GM23338 (cell line): ENCODE measurements around the gene BTBD19. TPM values are rescaled to one million over a fixed set of nuclear protein-coding genes. Genes with fewer than 3 reads are reported as not detected.

ENCODE experiments used
- ATAC-seq: fragments of 200-7000 bp; cut with Tn5 transposase; 3 replicates; pipeline ENCODE4 v1.9.1; 2020
- DNase-seq: peaks from one replicate; pipeline ENCODE4 v3.0.0-alpha.2; 2015; ENCODE audit warnings: low spot score
- H2AFZ ChIP-seq: fragments of 200-600 bp; sonication (generic); 2 replicates; pipeline ENCODE4 v1.8.0; 2016; ENCODE audit warnings: antibody characterized with exemption, mild to moderate bottlenecking, moderate library complexity
- H3F3A ChIP-seq: fragments of 200-600 bp; sonication (generic); replicated peaks from 2 replicates; pipeline ENCODE4 v1.8.0; 2017; ENCODE audit warnings: antibody characterized with exemption, mixed run types, low read depth
- H3K27ac ChIP-seq: fragments of 200-600 bp; sonication (generic); 2 replicates; pipeline ENCODE4 v1.6.1; 2016; ENCODE audit warnings: low read depth
- H3K27me3 ChIP-seq: fragments of 200-600 bp; sonication (generic); 2 replicates; pipeline ENCODE4 v1.8.0; 2016; ENCODE audit warnings: mild to moderate bottlenecking, mixed run types, moderate library complexity; ENCODE audit not compliant: insufficient read depth
- H3K36me3 ChIP-seq: fragments of 200-600 bp; sonication (generic); 2 replicates; pipeline ENCODE4 v1.8.0; 2016; ENCODE audit warnings: mild to moderate bottlenecking; ENCODE audit not compliant: insufficient read depth
- H3K4me1 ChIP-seq: fragments of 200-600 bp; sonication (generic); 2 replicates; pipeline ENCODE4 v1.8.0; 2016; ENCODE audit warnings: mild to moderate bottlenecking, moderate library complexity; ENCODE audit not compliant: insufficient read depth
- H3K4me2 ChIP-seq: fragments of 200-600 bp; sonication (generic); 2 replicates; pipeline ENCODE4 v1.7.1; 2017; ENCODE audit warnings: mixed run types
- H3K4me3 ChIP-seq: fragments of 200-600 bp; sonication (generic); 2 replicates; pipeline ENCODE4 v1.6.1; 2016; ENCODE audit warnings: mixed run types
- H3K79me2 ChIP-seq: fragments of 200-600 bp; sonication (generic); replicated peaks from 2 replicates; pipeline ENCODE4 v1.8.0; 2017; ENCODE audit warnings: mild to moderate bottlenecking; ENCODE audit not compliant: insufficient read depth
- H3K9me2 ChIP-seq: fragments of 200-600 bp; sonication (generic); 2 replicates; pipeline ENCODE4 v1.8.0; 2017; ENCODE audit not compliant: insufficient read depth
- H4K20me1 ChIP-seq: fragments of 200-600 bp; sonication (generic); replicated peaks from 2 replicates; pipeline ENCODE4 v1.8.0; 2017; ENCODE audit warnings: mild to moderate bottlenecking; ENCODE audit not compliant: insufficient read depth
- H3K27ac Mint-ChIP-seq: 2 replicates; pipeline ENCODE4 v1.8.0; 2020; ENCODE audit warnings: inconsistent platforms, mild to moderate bottlenecking, moderate library complexity, mixed read lengths
- H3K27me3 Mint-ChIP-seq: 3 replicates; pipeline ENCODE4 v1.8.0; 2022; ENCODE audit warnings: low read depth, mild to moderate bottlenecking, moderate library complexity, mixed read lengths, inconsistent platforms; ENCODE audit not compliant: insufficient read depth, poor library complexity
- H3K36me3 Mint-ChIP-seq: 3 replicates; pipeline ENCODE4 v1.8.0; 2021; ENCODE audit warnings: low read depth, mild to moderate bottlenecking, inconsistent platforms, moderate library complexity, mixed read lengths
- H3K4me1 Mint-ChIP-seq: 3 replicates; pipeline ENCODE4 v1.8.0; 2020; ENCODE audit warnings: mild to moderate bottlenecking, inconsistent platforms, mixed read lengths
- H3K4me3 Mint-ChIP-seq: 3 replicates; pipeline ENCODE4 v1.8.0; 2021; ENCODE audit warnings: moderate library complexity, mild to moderate bottlenecking, inconsistent platforms, mixed read lengths
- H3K9me3 Mint-ChIP-seq: 3 replicates; pipeline ENCODE4 v1.8.0; 2020; ENCODE audit warnings: moderate library complexity, mild to moderate bottlenecking, inconsistent platforms, mixed read lengths
- CREB1 ChIP-seq: fragments of 250-450 bp; sonication (Bioruptor Pico); IDR thresholded peaks from 2 replicates; pipeline ENCODE4 v1.5.0; 2020; ENCODE audit warnings: low read depth, mild to moderate bottlenecking, moderate library complexity
- EZH2 ChIP-seq: fragments of 200-600 bp; sonication (generic); IDR thresholded peaks from one replicate; pipeline ENCODE4 v1.8.0; 2017; ENCODE audit warnings: antibody characterized with exemption, mild to moderate bottlenecking, low read depth; ENCODE audit not compliant: unreplicated experiment
- JUNB ChIP-seq: IDR thresholded peaks from one replicate; pipeline ENCODE4 v1.6.1; 2016; ENCODE audit warnings: antibody characterized with exemption; ENCODE audit not compliant: unreplicated experiment
- NANOG ChIP-seq: IDR thresholded peaks from 2 replicates; pipeline ENCODE4 v1.6.1; 2016; ENCODE audit warnings: antibody characterized with exemption, borderline replicate concordance
- POLR2AphosphoS5 ChIP-seq: IDR thresholded peaks from 2 replicates; pipeline ENCODE4 v1.6.1; 2016; ENCODE audit warnings: antibody characterized with exemption, low read depth
- STAT1 ChIP-seq: IDR thresholded peaks from one replicate; pipeline ENCODE4 v1.6.1; 2016; ENCODE audit warnings: antibody characterized with exemption; ENCODE audit not compliant: unreplicated experiment
- ZNF114 ChIP-seq: fragments of 250-450 bp; sonication (Bioruptor Pico); IDR thresholded peaks from 2 replicates; pipeline ENCODE4 v1.5.0; 2020; ENCODE audit warnings: mild to moderate bottlenecking, moderate library complexity
- polyA plus RNA-seq: library from polyadenylated mRNA; unstranded; fragments of >200 nt; fragmentation: Nextera tagmentation; extraction: Ambion mirVana; gene quantifications from 2 replicates; pipeline ENCODE4 v1.2.1, GENCODE V29; 2016
- total RNA-seq: library from RNA; depleted of rRNA; stranded (reverse); fragments of >200 nt; shearing (Covaris generic); gene quantifications from 2 replicates; pipeline ENCODE4 v1.2.3, GENCODE V29; 2014
- TF ChIP-seq, protein P1 (sequence below): IDR thresholded peaks from one replicate; pipeline ENCODE4 v1.6.1; 2018; ENCODE audit warnings: antibody characterized with exemption; ENCODE audit not compliant: unreplicated experiment
- TF ChIP-seq, protein P2 (sequence below): fragments of 250-450 bp; sonication (Bioruptor Pico); IDR thresholded peaks from 2 replicates; pipeline ENCODE4 v1.5.0; 2020; ENCODE audit warnings: mild to moderate bottlenecking, moderate library complexity
- TF ChIP-seq, protein P3 (sequence below), 2 experiments: fragments of 200-600 bp in 1 of 2; sonication (generic) in 1 of 2; conservative IDR thresholded peaks; 2 replicates each; pipeline versions ENCODE4 v1.5.1 to v1.6.1; 2016 to 2017; ENCODE audit warnings: antibody characterized with exemption in 2 of 2, low read depth in 2 of 2, mild to moderate bottlenecking in 2 of 2, moderate library complexity in 1 of 2

BTBD19 gene
- total and polyA plus RNA-seq, 2 experiments from 2014 or later, result 0.37 to 0.66 TPM

DNA sequence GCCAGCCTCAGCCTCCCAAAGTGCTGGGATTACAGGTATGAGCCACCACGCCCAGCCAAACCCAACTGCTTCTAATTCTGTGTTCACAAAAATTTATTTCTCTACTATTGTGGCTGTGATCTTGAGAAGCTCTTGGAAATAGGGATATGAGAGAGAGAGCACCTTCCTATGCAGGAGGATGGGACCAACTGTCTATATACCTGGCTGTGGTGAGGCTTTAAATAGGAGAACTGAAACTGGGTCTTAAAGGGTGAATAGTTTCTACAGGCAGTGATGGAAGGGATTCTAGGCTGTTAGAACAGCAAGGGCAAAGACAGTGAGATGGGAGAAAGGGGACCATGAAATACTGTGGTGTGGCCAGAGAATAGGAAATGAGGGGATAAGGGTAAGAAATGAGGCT is 43.0 kb downstream of the BTBD19 start (continued):
- TF ChIP-seq, protein P1, sequence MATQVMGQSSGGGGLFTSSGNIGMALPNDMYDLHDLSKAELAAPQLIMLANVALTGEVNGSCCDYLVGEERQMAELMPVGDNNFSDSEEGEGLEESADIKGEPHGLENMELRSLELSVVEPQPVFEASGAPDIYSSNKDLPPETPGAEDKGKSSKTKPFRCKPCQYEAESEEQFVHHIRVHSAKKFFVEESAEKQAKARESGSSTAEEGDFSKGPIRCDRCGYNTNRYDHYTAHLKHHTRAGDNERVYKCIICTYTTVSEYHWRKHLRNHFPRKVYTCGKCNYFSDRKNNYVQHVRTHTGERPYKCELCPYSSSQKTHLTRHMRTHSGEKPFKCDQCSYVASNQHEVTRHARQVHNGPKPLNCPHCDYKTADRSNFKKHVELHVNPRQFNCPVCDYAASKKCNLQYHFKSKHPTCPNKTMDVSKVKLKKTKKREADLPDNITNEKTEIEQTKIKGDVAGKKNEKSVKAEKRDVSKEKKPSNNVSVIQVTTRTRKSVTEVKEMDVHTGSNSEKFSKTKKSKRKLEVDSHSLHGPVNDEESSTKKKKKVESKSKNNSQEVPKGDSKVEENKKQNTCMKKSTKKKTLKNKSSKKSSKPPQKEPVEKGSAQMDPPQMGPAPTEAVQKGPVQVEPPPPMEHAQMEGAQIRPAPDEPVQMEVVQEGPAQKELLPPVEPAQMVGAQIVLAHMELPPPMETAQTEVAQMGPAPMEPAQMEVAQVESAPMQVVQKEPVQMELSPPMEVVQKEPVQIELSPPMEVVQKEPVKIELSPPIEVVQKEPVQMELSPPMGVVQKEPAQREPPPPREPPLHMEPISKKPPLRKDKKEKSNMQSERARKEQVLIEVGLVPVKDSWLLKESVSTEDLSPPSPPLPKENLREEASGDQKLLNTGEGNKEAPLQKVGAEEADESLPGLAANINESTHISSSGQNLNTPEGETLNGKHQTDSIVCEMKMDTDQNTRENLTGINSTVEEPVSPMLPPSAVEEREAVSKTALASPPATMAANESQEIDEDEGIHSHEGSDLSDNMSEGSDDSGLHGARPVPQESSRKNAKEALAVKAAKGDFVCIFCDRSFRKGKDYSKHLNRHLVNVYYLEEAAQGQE, result no peak
- TF ChIP-seq CREB1 (CRISPR knock-in tag), result no peak

DNA sequence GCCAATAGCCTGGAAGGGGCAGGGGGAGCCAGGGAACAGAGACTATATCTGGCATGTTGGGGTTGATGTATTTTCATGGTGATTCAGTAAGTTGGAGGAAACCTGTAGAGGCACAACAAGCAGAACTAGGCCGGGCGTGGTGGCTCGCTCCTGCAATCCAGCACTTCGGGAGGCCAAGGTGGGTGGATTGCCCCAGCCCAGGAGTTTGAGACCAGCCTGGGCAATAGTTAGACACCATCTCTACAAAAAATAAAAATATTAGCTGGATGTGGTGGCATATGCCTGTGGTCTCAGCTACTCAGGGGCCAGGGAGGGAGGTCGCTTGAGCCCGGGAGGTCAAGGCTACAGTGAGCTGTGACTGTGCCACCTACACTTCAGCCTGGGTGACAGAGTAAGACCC is 44.9 kb downstream of the BTBD19 start:
- ATAC-seq (no peak), DNase-seq (no peak)
- Histone ChIP-seq H3F3A (no peaks in the 10 kb centered on the region), H3K27me3 (no peaks in the 10 kb centered on the region), H3K9me2 (no peaks in the 10 kb centered on the region), H4K20me1 (no peaks in the 10 kb centered on the region), H3K27ac (no peak overlapping the region), H3K4me3 (no peak overlapping the region), H3K36me3 (no peaks in the 10 kb centered on the region), H3K4me2 (no peak overlapping the region), H3K79me2 (no peaks in the 10 kb centered on the region), H3K4me1 (no peaks in the 10 kb centered on the region), H2AFZ (no peak overlapping the region)
- H3K27me3 Mint-ChIP-seq, result peaks cover 3% of the 10 kb centered on the region
- H3K36me3 Mint-ChIP-seq, result peaks cover 3% of the 10 kb centered on the region
- TF ChIP-seq JUNB (no peak), POLR2AphosphoS5 (no peak), ZNF114 (CRISPR knock-in tag) (no peak), NANOG (no peak)
- no peak overlapping the region for H3K4me3 Mint-ChIP-seq
- no peaks in the 10 kb centered on the region for H3K4me1 Mint-ChIP-seq
- H3K9me3 Mint-ChIP-seq, result no peaks in the 10 kb centered on the region
- H3K27ac Mint-ChIP-seq, result no peak overlapping the region

DNA sequence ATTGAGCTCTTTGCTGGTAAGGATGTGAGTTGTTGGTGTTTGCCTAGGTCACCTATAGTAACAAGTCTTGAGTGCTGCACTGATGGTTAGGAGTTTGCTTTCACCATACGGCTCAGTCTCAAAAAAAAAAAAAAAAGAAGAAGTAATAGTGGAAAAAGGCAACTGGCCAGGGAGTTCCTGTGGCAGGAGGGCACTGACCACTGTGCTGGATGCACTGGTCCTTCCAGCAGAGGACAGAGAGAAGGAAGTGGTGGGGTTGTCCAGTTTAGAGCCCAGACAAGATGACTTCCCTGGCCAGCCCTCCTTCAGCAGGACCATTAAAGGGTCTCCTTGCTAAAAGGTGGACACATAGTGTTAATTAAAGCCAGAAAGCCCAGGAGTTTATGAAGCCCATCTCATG is 46.6 kb downstream of the BTBD19 start:
- no peaks in the 10 kb centered on the region for H3F3A ChIP-seq
- H4K20me1 ChIP-seq, result no peaks in the 10 kb centered on the region
- H3K9me2 ChIP-seq, result no peaks in the 10 kb centered on the region
- no peak overlapping the region for H3K4me2 ChIP-seq
- no peak overlapping the region for H3K27ac ChIP-seq
- H3K4me1 ChIP-seq, result no peaks in the 10 kb centered on the region
- no peak overlapping the region for H3K27ac Mint-ChIP-seq
- H3K4me3 Mint-ChIP-seq, result no peak overlapping the region
- H3K36me3 Mint-ChIP-seq, result peaks cover 3% of the 10 kb centered on the region
- no peaks in the 10 kb centered on the region for H3K27me3 ChIP-seq
- no peaks in the 10 kb centered on the region for H3K4me1 Mint-ChIP-seq
- H3K79me2 ChIP-seq, result no peaks in the 10 kb centered on the region
- peaks cover 2% of the 10 kb centered on the region for H3K27me3 Mint-ChIP-seq
- no peak for ATAC-seq
- no peaks in the 10 kb centered on the region for H3K9me3 Mint-ChIP-seq
- H2AFZ ChIP-seq, result no peak overlapping the region
- DNase-seq, result no peak
- H3K36me3 ChIP-seq, result no peaks in the 10 kb centered on the region
- no peak overlapping the region for H3K4me3 ChIP-seq
- TF ChIP-seq, protein P2, sequence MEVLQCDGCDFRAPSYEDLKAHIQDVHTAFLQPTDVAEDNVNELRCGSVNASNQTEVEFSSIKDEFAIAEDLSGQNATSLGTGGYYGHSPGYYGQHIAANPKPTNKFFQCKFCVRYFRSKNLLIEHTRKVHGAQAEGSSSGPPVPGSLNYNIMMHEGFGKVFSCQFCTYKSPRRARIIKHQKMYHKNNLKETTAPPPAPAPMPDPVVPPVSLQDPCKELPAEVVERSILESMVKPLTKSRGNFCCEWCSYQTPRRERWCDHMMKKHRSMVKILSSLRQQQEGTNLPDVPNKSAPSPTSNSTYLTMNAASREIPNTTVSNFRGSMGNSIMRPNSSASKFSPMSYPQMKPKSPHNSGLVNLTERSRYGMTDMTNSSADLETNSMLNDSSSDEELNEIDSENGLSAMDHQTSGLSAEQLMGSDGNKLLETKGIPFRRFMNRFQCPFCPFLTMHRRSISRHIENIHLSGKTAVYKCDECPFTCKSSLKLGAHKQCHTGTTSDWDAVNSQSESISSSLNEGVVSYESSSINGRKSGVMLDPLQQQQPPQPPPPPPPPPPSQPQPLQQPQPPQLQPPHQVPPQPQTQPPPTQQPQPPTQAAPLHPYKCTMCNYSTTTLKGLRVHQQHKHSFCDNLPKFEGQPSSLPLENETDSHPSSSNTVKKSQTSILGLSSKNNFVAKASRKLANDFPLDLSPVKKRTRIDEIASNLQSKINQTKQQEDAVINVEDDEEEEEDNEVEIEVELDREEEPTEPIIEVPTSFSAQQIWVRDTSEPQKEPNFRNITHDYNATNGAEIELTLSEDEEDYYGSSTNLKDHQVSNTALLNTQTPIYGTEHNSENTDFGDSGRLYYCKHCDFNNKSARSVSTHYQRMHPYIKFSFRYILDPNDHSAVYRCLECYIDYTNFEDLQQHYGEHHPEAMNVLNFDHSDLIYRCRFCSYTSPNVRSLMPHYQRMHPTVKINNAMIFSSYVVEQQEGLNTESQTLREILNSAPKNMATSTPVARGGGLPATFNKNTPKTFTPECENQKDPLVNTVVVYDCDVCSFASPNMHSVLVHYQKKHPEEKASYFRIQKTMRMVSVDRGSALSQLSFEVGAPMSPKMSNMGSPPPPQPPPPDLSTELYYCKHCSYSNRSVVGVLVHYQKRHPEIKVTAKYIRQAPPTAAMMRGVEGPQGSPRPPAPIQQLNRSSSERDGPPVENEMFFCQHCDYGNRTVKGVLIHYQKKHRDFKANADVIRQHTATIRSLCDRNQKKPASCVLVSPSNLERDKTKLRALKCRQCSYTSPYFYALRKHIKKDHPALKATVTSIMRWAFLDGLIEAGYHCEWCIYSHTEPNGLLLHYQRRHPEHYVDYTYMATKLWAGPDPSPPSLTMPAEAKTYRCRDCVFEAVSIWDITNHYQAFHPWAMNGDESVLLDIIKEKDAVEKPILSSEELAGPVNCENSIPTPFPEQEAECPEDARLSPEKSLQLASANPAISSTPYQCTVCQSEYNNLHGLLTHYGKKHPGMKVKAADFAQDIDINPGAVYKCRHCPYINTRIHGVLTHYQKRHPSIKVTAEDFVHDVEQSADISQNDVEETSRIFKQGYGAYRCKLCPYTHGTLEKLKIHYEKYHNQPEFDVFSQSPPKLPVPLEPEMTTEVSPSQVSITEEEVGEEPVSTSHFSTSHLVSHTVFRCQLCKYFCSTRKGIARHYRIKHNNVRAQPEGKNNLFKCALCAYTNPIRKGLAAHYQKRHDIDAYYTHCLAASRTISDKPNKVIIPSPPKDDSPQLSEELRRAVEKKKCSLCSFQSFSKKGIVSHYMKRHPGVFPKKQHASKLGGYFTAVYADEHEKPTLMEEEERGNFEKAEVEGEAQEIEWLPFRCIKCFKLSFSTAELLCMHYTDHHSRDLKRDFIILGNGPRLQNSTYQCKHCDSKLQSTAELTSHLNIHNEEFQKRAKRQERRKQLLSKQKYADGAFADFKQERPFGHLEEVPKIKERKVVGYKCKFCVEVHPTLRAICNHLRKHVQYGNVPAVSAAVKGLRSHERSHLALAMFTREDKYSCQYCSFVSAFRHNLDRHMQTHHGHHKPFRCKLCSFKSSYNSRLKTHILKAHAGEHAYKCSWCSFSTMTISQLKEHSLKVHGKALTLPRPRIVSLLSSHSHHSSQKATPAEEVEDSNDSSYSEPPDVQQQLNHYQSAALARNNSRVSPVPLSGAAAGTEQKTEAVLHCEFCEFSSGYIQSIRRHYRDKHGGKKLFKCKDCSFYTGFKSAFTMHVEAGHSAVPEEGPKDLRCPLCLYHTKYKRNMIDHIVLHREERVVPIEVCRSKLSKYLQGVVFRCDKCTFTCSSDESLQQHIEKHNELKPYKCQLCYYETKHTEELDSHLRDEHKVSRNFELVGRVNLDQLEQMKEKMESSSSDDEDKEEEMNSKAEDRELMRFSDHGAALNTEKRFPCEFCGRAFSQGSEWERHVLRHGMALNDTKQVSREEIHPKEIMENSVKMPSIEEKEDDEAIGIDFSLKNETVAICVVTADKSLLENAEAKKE (CRISPR knock-in tag), result no peak
- TF ChIP-seq POLR2AphosphoS5, result no peak
- no peak for TF ChIP-seq EZH2
- no peak for TF ChIP-seq STAT1
- TF ChIP-seq, protein P3, sequence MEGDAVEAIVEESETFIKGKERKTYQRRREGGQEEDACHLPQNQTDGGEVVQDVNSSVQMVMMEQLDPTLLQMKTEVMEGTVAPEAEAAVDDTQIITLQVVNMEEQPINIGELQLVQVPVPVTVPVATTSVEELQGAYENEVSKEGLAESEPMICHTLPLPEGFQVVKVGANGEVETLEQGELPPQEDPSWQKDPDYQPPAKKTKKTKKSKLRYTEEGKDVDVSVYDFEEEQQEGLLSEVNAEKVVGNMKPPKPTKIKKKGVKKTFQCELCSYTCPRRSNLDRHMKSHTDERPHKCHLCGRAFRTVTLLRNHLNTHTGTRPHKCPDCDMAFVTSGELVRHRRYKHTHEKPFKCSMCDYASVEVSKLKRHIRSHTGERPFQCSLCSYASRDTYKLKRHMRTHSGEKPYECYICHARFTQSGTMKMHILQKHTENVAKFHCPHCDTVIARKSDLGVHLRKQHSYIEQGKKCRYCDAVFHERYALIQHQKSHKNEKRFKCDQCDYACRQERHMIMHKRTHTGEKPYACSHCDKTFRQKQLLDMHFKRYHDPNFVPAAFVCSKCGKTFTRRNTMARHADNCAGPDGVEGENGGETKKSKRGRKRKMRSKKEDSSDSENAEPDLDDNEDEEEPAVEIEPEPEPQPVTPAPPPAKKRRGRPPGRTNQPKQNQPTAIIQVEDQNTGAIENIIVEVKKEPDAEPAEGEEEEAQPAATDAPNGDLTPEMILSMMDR (conservative IDR thresholded peaks at IDR 0.05; ENCODE audit: low read depth in 2 of 2), result no peak
